HG02973 (cell line): Measurements from ENCODE around the gene GSTT2.
"Not testable (repeated sequence)": the region's sequence is repeated elsewhere in the genome, so short reads cannot be mapped to it uniquely, and the experiment has no call there.

ENCODE experiments used
- ATAC-seq: cut with Tn5 transposase; IDR thresholded peaks from one replicate; pipeline ENCODE4 v1.9.1; 2021; ENCODE audit warnings: moderate library complexity; ENCODE audit not compliant: unreplicated experiment

Gene GSTT2

DNA sequence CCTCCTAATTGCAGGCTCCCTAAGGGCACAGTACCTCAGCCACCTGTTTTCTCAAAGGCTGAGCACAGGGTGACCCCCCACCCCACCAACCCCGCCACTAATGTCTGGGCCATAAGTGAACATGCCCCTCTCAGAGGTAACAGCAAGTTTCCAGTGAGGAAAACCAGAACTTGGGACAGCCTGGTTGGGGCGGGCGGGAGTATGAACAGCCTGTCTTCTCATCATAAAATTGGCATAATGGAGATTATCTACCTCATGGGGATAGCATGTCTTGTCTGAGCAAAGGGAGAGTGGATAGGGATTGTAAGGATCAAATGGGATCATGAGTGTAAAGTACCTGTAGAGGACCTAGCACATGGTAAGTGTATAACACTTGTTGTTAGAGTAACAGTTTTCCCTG is 8.0 kb upstream of the GSTT2 start:
- not testable (repeated sequence) for ATAC-seq

DNA sequence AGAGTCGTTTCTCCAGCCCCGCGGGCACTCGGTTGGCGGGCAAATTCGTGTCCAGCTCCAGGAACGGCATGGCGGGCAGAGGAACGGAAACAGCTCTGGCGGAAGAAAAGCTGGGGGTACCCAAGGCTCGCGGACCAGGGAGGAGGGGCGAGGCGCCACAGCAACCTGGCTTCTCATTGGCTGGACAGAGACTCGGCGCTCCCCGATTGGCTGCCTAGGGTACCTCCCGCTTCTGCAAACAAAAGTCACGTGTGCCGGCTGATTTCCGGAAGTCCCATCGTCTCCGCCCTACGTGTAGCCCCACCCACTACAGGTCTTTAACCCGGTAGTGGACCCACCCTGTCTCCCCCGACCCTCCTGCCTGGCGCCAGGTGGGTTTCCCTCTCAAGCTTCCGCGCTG is 5.6 kb upstream of the GSTT2 start, which contains the start of gene DDT:
TSS of gene DDT (minus strand) at position 97 of the 400 bp plus-strand sequence. CDS start at position 70, 27 bp downstream.
- peak; percentile 89 for ATAC-seq

DNA sequence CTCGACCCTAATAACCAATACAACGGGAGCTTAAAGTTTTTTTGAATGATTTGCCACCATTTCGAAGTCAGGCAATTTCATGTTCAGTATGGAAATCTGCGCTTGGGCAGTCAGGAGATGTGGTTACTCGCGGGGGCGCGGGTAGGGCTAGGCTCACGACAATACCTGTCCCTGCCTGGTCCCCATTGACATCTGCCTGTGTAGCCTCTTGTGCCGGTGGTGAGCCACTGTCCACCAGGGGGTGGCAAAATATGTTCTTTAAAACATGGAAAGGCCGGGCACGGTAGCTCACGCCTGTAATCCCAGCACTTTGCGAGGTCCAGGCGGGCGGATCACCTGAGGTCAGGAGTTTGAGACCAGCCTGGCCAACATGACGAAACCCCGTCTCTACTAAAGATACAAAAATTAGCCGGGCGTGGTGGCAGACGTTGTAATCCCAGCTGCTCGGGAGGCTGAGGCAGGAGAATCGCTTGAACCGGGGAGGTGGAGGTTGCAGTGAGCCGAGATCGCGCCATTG is 5.0 kb upstream of the GSTT2 start:
- peak; percentile 32 for ATAC-seq

DNA sequence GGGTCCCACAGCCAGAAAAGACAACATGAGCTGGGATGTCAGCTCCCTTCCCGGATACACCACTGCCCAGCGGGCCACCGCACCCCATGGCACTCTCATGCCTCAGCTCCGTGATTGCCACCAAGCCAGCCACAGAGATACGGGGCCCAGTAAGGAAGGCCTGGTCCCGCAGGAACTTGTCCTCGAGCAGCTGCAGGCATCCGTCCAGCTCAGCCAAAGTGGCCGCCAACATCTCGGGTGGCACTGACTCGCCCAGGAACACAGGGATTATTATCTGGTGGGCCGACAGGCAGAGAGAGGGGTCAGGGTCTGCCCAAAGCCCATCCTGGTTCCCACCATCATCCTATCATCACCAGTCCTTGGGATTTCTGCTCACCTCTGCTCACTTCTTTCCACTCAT is 2.6 kb upstream of the GSTT2 start:
- not testable (repeated sequence) for ATAC-seq

DNA sequence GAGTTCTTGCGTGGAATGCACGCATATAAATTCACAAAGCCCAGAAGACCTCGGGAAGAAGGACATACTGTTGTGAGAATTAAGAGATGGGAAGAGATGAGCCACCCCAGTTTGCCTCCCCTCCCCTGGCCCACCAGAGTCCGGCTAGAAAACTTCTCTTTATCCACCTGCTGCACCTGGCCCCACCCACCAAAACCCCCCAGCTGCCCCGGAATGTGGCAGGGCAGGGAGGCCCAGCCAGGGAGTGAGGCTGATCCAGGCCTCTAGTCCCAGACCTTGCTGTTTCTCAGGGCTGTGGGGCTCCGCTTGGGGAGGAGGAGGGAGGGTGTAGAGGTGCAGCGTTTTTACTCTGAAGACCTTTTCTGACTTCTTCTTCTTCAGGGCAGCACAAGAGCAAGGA is 633 bp downstream of the GSTT2 start:
- ATAC-seq, result not testable (repeated sequence)

DNA sequence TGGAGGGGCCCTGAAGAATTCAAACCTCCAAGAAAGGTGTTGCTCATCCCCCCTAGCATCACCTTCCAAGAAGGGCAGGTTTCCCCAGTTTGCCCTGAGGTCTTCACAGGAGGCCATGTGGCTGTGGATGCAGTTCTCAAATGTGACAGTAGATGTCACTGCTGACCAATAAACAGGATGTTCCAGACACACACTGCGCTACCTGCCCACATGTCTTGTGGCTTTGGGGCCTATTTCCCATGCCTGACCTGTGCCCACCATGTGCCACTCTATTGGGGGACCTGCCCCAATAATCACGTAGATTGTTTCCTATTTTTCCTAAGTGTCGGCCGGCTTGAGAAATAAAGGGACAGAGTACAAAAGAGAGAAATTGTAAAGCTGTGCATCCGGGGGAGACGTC is 4.5 kb downstream of the GSTT2 start:
- ATAC-seq, result no peak

DNA sequence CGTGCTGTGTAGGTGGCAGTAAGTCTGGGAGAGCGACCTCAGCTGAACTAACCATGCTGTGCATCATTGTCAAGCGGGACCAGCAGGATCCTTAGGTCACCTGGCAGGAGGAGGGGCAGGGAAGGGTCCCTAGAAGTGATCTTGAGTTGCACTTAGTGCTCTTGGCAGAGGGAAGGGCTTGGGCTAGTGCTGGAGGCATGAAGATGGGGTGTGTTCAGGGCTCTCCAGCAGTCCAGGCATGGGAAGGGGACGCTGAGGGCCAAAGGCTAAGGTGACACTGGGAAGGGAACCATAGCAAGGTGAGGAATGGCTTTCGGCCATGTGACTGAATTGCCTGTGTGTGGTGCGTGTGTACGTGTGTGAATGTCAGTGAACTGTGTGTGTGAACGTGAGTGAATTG is 6.2 kb downstream of the GSTT2 start:
- not testable (repeated sequence) for ATAC-seq

DNA sequence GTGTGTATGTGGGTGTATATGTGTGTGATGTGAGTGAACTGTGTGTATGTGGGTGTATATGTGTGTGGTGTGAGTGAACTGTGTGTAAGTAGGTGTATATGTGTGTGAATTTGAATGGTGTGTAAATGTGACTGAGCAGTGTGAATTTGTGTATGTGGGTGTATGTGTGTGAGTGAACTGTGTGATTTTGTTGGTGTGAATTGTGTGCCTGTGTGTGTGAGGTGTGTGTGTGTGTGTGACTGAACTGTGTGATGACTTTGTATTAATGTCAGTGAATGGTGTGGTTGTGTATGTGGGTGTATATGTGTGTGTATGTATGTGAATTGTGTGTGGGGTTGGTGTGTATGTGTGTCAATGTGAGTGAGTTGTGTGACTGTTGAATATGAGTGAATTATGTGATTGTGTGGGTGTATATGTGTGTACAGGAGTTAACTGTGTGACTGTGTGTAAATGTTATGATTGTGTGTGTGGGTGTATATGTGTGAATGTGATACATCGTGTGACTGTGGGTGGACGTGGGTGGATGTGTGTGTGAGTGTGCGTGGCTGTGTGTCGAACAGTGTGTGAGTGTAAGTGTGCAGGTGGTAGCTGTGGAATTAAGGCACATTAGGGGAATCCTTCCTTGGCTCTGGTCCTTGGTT is 6.7 kb downstream of the GSTT2 start:
- not testable (repeated sequence) for ATAC-seq

DNA sequence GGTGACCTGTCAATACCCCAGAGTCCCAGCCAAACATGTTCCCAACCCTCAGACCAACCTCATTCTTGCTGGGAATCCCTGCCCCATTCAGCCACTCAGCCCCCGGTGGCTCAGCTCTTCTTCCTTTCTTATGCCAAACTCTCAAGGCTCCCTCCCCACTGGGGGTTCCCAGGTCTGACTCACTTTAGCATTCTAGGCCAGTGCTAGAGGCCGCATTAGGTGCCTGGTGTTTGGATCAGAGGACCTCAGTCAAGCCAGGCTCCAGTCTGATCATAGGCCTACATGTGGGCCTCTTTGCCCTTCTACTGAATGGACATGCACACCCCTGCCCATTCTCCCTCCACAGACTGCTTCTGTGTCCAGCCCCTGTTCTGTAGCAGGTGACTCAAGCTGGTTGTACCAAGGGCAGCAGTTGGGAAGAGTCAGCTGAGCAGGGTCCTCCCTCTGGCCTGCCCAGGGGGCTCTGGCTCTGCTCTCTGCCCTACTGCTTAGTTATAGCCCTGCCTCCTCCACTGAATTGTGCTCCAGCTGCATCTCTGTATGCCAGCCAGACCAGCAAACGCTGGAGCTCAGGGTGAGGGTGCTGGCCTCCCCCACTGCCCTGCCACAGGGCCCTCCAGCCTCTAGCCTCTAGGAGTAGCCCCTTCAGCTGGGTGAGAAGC is 9.8 kb downstream of the GSTT2 start:
- ATAC-seq, result not testable (repeated sequence)

DNA sequence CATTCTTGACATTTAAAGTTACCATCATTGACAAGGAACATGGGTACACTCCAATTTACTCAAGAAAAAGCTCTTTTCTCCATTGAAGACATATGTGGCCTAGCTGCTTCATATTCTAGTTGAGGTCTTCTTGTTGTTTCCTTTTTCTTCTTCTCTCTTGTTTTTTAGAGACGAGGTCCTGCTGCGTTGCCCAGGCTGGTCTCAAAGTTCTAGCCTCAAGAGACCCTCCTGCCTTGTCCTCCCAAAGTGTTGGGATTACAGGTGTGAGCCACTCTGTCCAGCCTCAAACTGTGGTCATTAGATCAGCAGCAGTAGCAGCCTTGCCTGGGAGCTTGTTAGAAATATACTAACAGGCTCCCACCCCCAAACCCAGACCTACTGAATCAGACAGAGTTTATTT is 13.1 kb downstream of the GSTT2 start:
- ATAC-seq, result not testable (repeated sequence)

DNA sequence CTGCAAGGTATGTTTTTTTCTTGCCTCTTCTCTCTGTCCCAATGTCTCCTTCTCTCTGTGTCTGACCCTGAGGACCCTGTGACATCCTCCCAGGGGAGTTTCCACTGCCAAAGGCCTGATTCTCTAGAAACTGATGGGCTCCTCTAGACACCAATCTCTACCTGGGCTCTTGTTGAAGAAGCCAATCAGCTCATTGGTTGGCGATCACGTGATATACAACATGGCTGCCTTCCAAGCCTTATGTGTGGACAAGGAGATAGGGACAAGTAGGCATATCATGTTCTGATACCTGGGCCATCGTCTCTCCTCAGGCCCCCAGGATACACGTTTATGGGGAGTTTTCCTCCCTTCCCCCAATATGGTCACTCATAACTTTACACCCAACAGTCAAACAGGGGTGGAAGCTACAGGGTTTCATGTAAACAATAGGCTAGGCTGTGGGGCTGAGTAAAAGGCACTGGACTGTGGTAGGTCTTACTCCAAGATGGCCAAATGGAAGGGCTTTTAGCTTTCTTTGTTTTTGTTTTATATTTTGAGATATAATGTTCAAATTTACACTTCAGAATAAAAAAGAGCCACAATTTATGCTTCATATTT is 13.7 kb downstream of the GSTT2 start:
- ATAC-seq, result not testable (repeated sequence)

DNA sequence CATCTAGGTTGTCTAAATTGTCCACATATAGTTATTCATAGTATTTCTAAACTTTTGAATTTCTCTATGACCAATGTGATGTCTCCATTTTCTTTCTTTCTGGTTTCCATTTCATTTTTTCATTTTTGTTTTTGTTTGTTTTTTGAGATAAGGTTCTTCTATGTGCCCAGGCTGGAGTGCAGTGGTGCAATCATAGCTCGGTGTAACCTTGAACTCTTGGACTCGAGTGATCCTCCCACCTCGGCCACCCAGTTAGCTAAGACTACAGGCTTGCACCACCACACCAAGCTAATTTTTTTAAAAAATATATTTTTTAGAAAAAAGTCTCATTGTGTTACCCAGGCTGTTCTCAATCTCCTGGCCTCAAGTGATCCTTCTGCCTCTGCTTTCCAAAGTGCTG is 17.2 kb downstream of the GSTT2 start:
- ATAC-seq, result no peak

DNA sequence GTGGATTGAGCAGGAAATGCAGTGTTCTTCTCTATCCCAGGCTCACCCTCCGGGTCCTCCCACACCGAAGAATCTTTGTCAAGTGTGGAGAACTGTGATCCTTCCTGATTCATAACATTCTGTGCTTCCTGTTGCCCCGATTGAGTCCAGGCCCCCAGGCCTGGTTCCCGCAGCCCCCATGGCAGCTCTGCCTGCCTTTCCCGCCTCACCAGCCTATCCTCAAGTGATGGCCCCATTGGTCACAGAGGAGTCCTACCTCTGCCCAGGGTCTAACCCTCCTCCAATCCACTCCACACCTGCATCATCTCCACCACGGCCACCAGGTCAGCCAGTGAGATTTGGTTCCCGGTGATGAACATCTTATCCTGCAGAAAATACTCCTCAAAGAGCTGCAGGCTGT is 19.8 kb downstream of the GSTT2 start:
- not testable (repeated sequence) for ATAC-seq

DNA sequence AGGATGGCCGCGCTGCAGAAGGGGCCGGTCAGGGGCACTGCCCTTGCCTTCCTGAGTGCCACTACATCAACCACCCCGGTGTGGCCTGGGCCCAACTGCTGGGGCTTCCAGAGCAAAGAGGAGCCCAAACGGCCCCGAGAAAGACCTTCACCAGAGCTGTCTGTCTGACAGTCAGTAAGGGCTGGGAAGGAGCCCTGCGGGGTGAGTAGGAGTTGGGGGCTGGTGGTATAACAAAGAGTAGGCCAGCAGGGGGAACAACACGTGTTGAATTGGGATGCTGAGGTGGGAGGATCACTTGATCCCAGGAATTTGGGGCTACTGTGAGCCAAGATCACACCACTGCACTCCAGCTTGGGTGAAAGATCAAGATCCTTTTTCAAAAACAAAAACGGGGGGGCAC is 21.4 kb downstream of the GSTT2 start:
- ATAC-seq, result no peak

DNA sequence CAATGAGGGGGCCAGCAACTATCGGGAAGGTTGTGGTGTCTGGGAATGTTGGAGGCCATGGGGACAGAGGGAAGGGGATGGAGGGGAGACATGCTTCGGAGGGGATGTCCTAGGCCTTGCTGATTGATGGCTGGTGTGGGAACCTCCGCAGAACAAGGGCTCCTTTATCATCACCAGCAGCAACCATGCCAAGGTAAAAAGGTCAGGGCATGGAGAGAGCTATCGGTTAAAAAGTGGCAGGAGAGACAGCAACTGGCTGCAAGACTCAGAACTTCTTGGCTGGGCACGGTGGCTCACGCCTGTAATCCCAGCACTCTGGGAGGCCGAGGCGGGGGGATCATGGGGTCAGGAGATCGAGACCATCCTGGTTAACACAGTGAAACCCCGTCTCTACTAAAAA is 22.3 kb downstream of the GSTT2 start:
- no peak for ATAC-seq

DNA sequence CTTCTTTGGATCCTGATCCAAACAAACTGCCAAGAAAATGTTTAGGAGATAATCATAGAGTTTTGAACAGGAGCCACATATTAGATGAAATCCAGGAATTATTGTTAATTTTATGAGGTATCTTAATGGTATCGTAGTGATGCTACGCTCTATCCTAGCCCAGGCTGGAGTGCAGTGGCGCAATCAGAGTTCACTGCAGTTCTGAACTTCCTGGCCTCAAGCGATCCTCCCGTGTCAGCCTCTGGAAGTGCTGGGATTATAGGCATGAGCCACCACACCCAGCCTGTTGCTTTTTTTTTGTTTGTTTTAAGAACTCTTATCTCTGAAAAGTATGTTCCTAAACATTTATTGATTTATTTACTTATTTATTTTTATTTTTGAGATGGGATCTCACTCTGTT is 22.9 kb downstream of the GSTT2 start:
- ATAC-seq, result no peak

DNA sequence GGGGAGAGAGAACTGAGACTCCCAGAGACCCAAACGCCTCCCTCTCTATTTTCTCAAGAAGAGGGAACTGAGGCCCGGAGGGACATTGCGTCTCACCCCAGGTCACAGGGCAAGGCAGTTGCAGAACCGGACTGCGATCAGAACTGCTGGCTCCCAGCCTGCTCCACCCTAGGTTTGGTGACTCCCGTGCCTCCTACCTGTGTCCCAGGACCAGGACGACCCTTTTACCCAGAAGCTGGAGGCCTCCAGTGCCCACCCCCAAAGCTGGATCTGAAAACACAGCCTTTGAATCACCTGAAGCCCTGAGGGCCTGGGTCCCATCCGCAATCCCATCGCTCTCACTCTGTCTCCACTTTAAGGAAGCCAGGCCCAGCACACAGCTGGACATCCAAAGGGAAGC is 24.0 kb downstream of the GSTT2 start:
- no peak for ATAC-seq

DNA sequence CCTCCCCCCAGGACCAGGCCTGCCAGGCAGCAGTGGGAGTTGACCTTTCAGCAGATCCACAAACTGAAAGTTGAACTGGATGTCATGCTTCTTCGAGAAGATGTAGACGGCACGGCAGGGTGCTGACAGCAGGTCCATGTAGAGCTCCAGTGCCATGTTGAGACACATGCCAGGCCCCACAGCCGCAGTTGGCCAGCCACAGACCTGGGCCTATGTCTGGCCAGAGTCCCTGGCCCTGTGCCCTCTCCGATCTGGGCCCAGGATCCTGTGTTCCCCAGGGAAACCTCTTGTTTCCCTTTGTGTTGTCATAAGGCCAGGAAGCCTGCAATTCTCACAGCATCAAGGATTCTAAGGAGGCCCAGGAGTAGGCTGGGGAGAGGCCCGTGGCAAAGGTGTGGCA is 25.3 kb downstream of the GSTT2 start, which contains the start of gene GSTT4:
TSS of gene GSTT4 (minus strand) at position 253 of the 400 bp plus-strand sequence. CDS start at position 156, 97 bp downstream.
- no peak for ATAC-seq

DNA sequence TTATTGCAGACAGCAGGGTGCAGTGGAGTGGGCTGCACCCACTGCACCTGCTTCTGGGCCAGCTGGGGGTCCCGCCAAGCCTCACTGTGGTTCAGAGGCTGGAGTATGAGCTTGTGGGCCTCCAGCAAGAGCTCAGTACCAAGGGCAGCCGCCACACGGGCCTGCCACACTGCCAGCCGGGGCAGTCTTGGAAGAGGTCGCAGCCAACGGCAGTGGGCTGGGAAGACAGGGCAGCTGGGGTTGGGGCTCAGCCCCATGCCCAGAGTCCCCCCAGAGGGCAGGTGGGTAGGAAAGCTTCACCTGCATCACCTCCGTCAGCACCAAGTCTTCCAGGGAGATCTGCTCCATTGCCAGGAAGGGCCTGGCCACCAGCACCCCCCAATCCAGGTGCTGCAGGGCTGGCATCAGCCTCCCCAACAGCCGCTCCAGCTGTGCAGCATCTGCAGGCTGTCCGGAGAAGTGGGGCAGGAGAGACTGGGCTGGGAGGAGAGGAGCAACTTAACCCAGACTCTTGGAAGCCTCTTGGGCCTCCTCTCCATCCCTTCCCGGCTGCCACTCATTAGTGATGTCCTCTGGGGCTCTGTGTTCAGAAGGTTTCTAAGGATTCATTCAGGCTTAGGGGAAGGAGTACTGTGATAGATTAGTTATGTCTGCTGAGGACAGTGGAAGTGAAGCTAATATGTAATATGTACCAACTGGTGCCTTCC is 26.4 kb downstream of the GSTT2 start:
- ATAC-seq, result no peak

DNA sequence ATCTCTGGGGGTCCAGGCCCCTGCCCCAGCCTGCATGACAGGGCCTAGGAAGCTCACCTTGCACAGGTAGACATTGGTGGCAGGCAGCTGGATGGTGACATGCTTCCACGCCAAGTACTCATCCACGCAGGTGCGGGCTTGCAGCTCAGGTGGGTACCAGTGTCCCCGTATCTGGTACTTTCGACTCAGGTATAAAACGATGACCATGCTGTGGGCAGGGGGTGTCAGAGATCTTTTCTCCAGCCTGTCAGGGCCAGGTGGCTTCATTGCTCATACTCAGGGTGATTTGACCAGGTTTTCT is 26.9 kb downstream of the GSTT2 start:
- no peak for ATAC-seq

DNA sequence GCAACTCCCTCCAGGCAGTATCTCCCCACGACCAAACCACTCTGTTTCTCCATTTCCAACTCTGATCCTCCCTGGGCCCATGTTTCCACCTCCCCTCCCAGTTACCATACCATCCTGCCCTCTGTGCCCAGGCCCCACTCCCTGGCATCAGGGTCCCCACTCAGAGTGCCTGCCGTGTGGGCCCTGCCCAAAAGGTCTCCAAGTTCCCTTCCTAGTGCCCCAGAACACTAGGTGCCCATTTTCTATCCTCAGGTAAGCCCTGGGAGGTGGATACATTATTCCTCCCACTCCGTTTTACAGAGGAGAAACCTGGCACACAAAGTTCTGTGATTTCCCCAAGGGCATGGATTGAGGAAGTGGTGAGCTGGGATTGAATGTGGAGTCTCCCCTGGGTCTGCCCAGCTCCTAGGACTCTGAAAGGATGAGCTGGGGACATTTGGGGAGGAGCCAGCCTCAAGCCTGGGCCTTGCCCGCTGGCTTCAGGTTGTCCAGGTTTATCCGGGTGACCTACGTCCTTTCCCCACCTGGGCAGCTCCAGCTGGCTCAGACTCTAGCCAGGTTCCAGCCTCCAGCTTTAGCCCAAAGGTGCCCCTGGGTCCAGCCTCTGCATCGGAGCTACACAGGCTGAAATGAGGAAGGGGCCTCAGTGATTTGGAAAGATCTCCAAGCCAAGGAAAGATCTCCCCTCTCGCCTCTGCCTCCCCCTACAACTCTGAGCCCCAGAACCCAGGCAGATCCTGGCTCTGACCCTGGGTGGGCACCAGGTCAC is 27.5 kb downstream of the GSTT2 start:
- ATAC-seq, result no peak
